ENCODE results near the gene SOX4.

Gene SOX4

DNA sequence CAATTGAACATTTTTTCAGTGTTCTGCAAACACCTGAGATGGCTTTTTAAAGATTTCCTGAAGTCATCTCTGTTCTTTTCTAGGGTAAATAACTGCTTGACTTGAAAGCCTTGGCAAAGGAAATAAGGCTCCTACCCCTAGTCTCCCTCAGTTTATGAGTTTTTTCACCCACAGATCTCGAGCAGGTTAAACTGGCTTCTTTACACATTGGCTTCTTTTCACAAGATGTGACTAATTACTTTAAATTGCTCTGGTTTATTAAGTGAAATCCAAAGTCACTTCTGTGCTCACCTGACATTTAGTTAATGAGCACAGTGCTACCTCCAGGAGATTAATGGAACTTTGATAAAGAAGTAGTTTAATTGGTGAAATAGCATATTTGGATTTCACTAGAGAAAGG, 33.2 kb downstream of the SOX4 start:
- no peak for FAIRE-seq
- TF ChIP-seq SPI1 (IDR thresholded peaks at IDR 0.05; ENCODE audit: low read depth, low read length) (no peak), POLR2AphosphoS5 (IDR thresholded peaks at IDR 0.05; ENCODE audit: low read depth, low read length) (no peak), TAF1 (IDR thresholded peaks at IDR 0.05; ENCODE audit: low read depth, low read length) (no peak), PAX5 (IDR thresholded peaks at IDR 0.05; ENCODE audit: insufficient read depth, low read length, severe bottlenecking) (no peak), POLR2A (IDR thresholded peaks at IDR 0.05; ENCODE audit: low read depth, low read length) (no peak), POU2F2 (IDR thresholded peaks at IDR 0.05; ENCODE audit: low read depth, low read length) (no peak)
- DNase-seq (ENCODE audit: insufficient read length, low spot score): no peak

DNA sequence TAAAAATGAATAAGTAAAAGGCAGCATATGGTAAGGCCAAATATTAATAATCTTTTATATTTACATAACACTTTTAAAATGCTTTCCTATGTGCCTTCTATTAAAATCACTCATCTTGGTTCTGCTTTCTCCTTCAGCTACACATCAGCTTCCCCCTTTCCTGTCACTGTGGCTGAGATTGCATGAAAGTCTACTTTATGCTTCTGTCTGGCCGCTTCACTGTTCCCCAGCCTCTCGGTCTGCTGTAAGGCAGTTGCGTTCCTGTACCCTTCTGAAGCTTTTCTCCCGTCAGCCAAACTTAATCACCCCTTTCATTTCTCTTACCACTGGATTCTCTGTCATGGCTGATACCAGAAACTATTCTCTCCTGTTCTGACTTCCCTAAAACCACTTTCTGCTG, 34.6 kb downstream of the SOX4 start:
- DNase-seq (ENCODE audit: insufficient read length, low spot score): peak; percentile 19
- TF ChIP-seq POU2F2 (IDR thresholded peaks at IDR 0.05; ENCODE audit: low read depth, low read length) (no peak), SPI1 (IDR thresholded peaks at IDR 0.05; ENCODE audit: low read depth, low read length) (no peak), TAF1 (IDR thresholded peaks at IDR 0.05; ENCODE audit: low read depth, low read length) (no peak), PAX5 (IDR thresholded peaks at IDR 0.05; ENCODE audit: insufficient read depth, low read length, severe bottlenecking) (no peak), POLR2AphosphoS5 (IDR thresholded peaks at IDR 0.05; ENCODE audit: low read depth, low read length) (no peak), POLR2A (IDR thresholded peaks at IDR 0.05; ENCODE audit: low read depth, low read length) (no peak)
- FAIRE-seq: no peak

DNA sequence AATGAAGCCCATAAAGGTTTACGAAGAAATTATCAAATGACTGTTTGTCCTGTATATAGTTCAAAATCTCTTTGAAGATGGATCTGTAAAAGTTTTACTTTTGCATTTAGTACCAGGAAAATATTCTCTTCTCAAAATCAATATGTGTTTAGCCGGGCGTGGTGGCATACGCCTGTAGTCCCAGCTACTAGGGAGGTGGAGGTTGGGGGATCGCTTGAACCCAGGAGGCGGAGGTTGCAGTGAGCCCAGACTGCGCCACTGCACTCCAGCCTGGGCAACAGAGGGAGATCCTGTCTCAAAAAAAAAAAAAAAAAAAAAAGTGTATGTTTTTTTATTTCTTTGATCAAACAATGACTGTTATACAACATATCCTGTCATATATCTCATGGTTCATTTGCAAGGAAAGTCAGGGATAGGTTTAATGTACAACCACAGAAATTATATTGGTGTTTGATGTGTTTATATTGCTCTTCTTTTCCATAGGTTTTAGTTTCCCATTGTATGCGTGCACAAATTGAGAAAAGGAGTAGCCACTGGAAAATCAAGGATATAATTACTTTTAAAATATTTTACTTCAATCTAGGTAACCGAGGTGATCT, 40.1 kb downstream of the SOX4 start:
- DNase-seq (ENCODE audit: insufficient read length, low spot score) (no peak), FAIRE-seq (no peak)
- no peak for TF ChIP-seq TAF1 (IDR thresholded peaks at IDR 0.05; ENCODE audit: low read depth, low read length)
- TF ChIP-seq POU2F2 (IDR thresholded peaks at IDR 0.05; ENCODE audit: low read depth, low read length): no peak
- TF ChIP-seq SPI1 (IDR thresholded peaks at IDR 0.05; ENCODE audit: low read depth, low read length): no peak
- TF ChIP-seq PAX5 (IDR thresholded peaks at IDR 0.05; ENCODE audit: insufficient read depth, low read length, severe bottlenecking): no peak
- no peak for TF ChIP-seq POLR2A (IDR thresholded peaks at IDR 0.05; ENCODE audit: low read depth, low read length)

DNA sequence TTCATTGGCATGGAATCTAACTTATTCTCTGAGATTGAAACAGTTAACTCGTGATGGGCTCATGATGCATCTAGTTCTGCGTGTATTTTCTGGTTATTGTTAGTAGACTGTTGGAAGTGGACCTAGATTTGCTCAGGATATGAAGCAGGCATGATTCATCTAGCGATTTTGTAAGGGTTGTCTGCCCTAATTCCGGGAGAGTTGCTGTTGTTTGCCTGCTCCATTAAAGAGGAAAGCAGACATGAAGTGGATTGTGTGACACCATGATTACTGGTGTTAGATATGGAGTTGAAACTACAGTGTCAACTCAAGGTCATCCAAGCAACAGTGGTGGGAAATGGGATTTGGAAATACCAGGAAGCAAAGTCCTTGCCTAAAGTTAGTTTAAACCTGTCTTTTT, 41.0 kb downstream of the SOX4 start:
- TF ChIP-seq POLR2A (IDR thresholded peaks at IDR 0.05; ENCODE audit: low read depth, low read length) (no peak), PAX5 (IDR thresholded peaks at IDR 0.05; ENCODE audit: insufficient read depth, low read length, severe bottlenecking) (no peak), POLR2AphosphoS5 (IDR thresholded peaks at IDR 0.05; ENCODE audit: low read depth, low read length) (no peak), TAF1 (IDR thresholded peaks at IDR 0.05; ENCODE audit: low read depth, low read length) (no peak), SPI1 (IDR thresholded peaks at IDR 0.05; ENCODE audit: low read depth, low read length) (no peak), POU2F2 (IDR thresholded peaks at IDR 0.05; ENCODE audit: low read depth, low read length) (no peak)
- FAIRE-seq: no peak
- no peak for DNase-seq (ENCODE audit: insufficient read length, low spot score)

DNA sequence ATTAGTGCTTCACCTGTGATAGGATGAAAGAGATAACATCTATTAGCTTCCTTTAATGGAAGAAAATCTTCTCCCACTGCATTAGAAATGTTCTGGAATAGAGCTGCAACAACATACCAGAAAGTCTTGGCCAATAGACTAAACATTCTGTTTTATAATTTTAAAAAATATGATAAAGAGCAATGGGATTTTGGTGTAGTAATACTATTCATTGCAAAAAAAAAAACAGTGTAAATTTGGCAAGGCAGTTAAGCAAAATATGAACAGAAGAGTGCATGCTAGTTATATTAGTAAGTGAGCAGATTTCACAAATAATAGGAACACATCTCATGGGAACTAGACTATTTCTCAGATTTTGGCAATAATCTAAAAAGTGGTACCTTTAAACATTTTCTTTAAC, 43.3 kb downstream of the SOX4 start:
- FAIRE-seq (no peak), DNase-seq (ENCODE audit: insufficient read length, low spot score) (no peak)
- TF ChIP-seq POLR2A (IDR thresholded peaks at IDR 0.05; ENCODE audit: low read depth, low read length) (no peak), POLR2AphosphoS5 (IDR thresholded peaks at IDR 0.05; ENCODE audit: low read depth, low read length) (no peak), PAX5 (IDR thresholded peaks at IDR 0.05; ENCODE audit: insufficient read depth, low read length, severe bottlenecking) (no peak), SPI1 (IDR thresholded peaks at IDR 0.05; ENCODE audit: low read depth, low read length) (no peak), POU2F2 (IDR thresholded peaks at IDR 0.05; ENCODE audit: low read depth, low read length) (no peak), TAF1 (IDR thresholded peaks at IDR 0.05; ENCODE audit: low read depth, low read length) (no peak)

DNA sequence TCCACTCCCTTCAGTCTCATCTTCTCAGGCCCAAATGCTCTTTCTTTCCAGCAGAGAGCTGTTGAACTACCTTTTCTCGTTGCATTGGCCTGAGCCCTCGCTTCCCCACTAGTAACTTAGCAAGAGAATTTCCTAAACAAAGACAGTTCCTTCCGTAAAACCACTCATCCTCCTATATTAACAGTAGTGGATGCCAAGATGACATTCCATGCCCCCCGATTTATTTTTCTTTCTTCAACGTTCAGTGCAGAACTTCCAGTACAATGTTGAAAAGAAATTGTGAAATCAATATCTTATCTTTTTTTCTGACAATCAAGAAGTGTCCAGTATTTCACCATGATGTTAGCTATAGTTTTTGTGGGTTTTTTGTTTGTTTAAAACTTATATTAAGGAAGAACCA, 45.8 kb downstream of the SOX4 start:
- FAIRE-seq: no peak
- TF ChIP-seq POLR2AphosphoS5 (IDR thresholded peaks at IDR 0.05; ENCODE audit: low read depth, low read length) (no peak), POLR2A (IDR thresholded peaks at IDR 0.05; ENCODE audit: low read depth, low read length) (no peak), POU2F2 (IDR thresholded peaks at IDR 0.05; ENCODE audit: low read depth, low read length) (no peak), TAF1 (IDR thresholded peaks at IDR 0.05; ENCODE audit: low read depth, low read length) (no peak), SPI1 (IDR thresholded peaks at IDR 0.05; ENCODE audit: low read depth, low read length) (no peak), PAX5 (IDR thresholded peaks at IDR 0.05; ENCODE audit: insufficient read depth, low read length, severe bottlenecking) (no peak)

More for the DNA sequence above, 45.8 kb downstream of the SOX4 start:
- DNase-seq (ENCODE audit: insufficient read length, low spot score): no peak

Data from GM12891 (cell line).